Muscle of arm (tissue), 14 donors: Measurements from ENCODE around the gene PLA2G1B. TPM values are rescaled to one million over a fixed set of nuclear protein-coding genes. Genes with fewer than 3 reads are reported as not detected.

Experiments used
- DNase-seq: peaks from one replicate; pipeline ENCODE4 v3.0.0-alpha.2; 2013
- long read RNA-seq, 11 donors: transcript quantifications; one replicate each; lab custom pipeline, GENCODE V29; 2026
- polyA plus RNA-seq, 12 donors: library from polyadenylated mRNA; unstranded; fragments of 120-200 nt; gene quantifications; one replicate each; pipeline ENCODE4 v1.2.1, GENCODE V29; 2013; ENCODE audit not compliant: insufficient read length in 12 of 12

Gene PLA2G1B
- under 1 TPM in 1 of 12 donors, not detected in 11; 0.55 TPM for polyA plus RNA-seq
- long read RNA-seq, donor 1 = 0 reads
- long read RNA-seq, donor 2 = 0 reads
- long read RNA-seq, donor 3 = 0 reads
- long read RNA-seq, donor 4 = 0 reads
- long read RNA-seq, donor 5 = 0 reads
- long read RNA-seq, donor 6 = 0 reads
- long read RNA-seq, donor 7 = 0 reads
- long read RNA-seq, donor 8 = 0 reads
- long read RNA-seq, donor 9 = 0 reads
- long read RNA-seq, donor 10 = 0 reads
- long read RNA-seq, donor 11 = 0 reads

DNA sequence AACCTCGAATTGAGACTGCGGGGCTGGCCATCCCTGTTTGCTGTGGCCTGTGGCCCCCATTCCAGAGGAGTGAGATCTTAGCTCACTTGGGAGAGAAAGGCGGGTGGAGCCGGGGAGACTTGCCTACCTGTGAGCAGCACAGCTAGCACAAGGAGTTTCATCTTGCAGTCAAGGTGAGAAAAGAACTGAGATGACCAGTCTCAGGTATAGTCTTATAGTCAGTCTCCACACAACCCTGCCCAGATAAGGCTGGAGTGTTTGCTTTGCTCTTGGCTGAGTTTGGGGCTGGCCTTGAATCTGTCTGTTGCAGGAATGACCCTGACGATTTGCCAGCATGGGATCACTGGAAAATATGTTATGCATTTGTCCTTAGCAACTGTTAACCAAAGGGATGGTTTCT, at the start of gene PLA2G1B:
Gene PLA2G1B (minus strand): TSS at position 187 of the 400 bp plus-strand sequence. CDS start 26 bp downstream, at position 161.
- no peak for DNase-seq

DNA sequence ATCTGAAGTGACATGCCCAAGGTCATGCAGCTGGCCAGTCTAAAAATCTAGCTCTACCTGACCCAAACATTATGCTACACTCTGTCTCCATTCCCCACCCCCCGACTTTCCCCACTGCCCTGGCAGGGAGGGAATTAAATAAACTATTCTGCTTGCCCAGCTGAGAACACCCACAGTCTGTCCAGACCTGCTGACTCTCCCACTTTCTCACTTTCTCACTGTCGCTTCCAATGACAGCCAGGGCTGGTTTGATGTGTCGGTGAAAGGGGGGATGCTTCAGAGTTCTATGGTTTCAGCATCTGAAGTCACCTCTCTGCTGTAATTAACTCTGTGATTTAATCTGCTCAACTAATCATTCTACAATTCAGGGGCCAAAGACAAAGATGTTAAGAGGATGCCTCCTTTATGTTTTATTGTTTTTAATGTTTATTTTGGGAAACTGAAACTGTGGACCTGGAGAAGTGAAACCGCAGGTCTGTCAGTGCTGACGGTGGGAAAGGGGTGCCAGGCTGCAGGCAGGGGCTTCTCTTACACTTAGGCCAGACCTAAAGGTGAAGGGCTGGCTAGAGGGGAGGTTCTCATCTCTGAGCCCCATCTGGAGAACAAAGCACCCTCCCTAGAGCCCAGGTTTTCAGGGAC, 49.5 kb upstream of the PLA2G1B start:
- DNase-seq = no peak

DNA sequence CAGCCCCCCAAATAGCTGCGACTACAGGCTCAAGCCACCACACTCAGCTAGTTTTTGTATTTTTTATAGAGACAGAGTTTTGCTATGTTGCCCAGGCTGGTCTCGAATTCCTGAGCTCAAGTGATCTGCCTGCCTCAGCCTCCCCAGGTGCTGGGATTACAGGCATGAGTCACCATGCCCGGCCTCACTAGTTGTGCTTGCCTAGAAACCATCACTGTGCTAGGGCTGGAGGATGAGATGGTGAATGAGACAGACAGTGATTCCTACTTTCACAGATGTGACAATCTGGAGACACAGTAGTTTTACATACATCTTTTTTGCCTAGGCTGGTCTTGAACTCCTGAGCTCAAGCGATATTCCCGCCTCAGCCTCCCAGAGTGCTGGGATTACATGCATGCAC, 48.8 kb upstream of the PLA2G1B start:
- DNase-seq = no peak

DNA sequence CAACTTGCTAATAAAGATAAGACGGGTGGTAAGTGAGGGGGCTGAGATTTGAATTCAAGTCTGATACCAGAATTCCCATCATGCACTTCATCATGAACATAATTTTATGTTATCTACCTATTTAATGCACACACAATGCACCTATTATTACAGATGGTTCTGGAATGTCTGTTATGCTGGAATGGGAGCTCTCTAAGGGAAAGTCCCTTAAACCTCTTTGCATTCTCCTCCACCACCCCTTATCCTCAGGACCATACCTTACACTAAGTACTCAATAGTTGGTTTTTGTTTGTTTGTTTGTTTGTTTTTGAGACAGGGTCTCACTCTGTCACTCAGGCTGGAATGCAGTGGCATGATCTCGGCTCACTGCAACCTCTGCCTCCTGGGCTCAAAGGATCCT, 48.4 kb upstream of the PLA2G1B start:
- DNase-seq = no peak

DNA sequence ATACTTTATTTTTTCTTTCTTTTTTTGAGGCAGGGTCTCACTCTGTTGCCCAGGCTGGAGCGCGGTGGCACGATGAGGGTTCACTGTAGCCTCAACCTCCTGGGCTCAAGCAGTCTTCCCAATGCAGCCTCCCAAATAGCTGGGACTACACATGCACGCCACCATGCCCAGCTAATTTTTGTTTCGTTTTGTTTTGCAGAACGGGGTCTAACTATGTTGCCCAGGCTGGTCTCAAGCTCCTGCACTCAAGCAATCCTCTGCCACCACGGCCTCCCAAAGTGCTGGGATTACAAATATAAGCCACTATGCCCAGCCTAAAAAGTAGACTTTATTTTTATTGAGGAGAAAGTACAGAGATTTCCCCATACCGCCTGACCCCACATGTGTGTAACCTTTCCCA, 46.1 kb upstream of the PLA2G1B start:
- no peak for DNase-seq

DNA sequence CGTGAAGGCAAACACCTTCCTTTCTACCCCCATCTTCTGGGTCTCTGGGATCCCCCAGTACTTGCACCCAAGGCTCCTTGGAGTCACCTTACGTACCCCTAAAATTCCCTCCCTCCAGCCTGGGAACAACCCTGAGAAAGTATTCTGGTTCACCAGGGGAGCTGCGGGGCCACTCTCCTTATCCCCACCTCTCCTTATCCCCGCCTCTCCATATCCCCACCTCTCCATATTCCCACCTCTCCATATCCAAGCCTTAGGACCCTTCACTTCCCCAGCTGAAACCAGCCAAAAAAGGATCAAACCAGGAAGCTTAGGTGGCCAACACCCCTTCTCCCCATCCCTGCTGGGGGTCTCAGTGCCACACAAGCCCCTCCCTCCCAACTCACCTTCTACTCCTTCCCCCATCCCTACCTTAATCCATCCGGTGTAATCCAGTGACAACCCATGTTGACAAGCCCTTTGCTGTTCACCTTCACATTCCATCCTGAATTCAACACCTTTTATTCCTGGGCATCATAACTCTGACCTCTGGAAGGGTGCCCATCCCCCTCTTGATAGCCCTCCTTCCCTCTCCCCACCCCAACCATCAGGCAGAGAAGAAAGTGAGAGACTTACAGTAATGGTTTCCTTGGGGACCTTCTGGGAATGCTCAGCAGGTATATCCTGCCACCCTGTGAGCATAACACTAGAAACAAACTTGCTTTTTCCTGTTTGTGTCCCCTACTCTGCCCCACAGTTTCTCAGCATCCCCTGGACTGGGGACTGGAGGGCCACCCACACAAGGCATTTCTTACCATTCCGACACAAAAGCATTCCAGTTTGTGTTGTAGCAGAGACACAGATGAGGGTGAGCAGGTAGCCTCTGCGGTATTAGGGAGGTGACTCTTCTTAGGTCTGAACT, 43.0 kb upstream of the PLA2G1B start:
- DNase-seq = no peak

DNA sequence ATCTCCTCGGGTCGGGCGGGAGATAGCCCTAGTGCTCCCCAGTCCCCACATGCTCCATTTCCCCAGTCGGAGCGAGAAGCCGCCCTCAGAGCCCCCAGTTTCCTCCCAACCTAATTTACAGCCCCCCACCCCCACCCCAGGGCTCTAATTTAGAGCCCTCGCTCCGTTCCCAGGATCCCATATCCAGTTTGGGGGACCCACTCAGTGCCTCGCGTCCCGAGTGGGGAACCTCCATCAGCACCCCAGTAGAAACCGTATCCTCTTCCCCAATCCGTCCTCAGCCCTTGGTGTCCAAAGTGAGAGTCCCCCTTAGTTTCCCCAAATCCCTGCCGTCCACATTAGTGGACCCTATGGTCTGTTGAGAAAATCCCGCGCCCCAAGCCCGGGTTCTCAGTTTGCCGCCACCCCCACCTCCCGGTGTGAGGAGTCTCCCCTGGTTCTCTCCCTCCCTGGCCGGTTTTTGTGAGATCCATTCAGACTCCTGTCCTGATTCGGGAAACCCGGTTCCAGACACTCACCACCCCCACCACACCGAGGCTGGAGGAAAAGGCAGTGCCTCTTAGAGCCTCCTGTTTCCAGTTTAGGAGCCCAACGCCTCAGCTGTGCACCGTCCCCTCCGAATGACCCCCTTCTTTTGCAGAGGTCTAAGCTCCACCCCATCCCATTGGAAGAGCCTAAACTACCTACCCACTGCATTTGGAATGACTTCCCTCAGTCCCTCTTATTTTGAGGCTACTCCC, 42.2 kb upstream of the PLA2G1B start:
- no peak for DNase-seq

DNA sequence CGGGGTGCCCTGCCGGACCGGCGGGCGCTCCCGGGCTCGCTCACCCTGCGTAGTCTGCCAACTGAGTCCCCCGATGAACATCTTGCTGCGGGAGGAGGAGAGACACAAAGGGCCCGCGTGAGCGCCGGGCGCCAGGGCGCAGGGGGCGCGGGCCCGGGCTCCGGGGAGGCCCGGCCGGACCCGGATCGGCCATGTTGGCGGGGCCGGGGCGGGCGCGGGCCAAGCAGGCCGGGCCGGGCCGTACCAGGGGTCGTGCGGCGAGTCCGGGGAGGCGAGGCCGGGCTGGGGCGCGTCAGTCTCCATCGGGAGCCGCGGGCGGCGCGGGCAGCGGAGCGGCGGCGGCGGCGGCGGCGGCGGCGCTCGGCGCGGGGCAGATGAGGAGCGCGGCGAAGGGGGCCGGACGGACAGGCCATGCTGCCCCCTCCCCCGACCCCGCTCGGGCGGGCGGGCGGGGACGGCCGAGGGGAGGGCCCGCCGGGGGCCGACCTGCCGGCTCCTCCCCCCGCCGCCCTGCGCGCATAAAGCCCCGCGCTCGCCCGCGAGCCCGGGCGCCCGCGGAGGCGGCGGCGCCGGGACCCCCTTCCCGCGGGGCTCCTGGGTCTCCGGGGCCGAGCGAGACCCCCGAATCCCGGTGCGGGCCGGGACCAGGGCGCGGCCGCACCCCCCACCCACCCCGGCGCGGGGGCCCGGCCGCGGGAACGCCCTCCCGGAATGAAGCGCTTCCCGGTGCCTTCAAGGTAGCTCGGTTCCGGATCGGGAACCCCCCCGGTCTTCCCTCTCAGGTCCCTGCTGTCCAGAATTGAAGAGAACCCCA, 41.4 kb upstream of the PLA2G1B start, which contains the start of gene MSI1:
Gene MSI1 (minus strand): TSS at position 376 of the 814 bp plus-strand sequence. CDS start 73 bp downstream, at position 303.
- no peak for DNase-seq

DNA sequence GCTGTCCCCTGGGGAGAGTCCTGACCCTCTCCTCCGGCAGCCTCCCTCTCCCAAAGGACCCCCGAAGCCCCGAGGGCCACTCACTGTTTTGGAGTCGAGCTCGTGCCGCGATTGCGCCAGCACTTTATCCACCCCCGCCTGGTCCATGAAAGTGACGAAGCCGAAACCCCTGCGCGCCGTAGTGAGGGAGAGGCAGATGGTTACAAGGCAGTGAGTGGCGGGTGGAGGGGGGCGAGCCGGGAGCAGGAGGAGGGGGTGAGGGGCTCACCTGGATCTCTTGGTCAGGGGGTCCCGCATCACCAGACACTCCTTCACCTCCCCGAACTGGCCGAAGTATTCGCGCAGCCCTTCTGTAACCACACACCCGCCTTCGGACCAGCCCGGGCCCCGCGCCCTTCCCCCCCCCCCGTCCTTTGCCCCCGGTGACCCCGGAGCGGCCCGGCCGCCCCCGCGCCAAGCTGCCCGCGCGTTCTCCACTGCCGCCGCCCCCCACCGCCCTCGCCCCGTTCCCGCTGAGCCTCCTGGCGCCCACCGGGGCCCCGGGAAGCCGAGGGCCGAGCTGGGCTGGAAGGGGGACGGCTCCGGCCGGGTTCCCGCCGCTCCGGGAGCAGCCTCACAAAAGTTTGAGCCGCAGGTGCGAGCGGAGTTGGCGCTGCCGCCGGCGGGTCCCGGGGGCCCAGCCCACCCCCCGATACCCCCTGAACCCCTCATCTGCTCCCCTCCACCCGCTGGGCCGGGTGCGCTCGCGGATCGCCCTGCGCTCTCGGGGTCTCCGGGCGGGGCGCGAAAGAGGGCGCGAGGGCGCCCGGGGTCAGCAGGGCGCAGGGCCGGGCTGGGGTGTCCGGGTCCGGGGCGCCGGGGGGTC, 40.6 kb upstream of the PLA2G1B start:
- DNase-seq = no peak

DNA sequence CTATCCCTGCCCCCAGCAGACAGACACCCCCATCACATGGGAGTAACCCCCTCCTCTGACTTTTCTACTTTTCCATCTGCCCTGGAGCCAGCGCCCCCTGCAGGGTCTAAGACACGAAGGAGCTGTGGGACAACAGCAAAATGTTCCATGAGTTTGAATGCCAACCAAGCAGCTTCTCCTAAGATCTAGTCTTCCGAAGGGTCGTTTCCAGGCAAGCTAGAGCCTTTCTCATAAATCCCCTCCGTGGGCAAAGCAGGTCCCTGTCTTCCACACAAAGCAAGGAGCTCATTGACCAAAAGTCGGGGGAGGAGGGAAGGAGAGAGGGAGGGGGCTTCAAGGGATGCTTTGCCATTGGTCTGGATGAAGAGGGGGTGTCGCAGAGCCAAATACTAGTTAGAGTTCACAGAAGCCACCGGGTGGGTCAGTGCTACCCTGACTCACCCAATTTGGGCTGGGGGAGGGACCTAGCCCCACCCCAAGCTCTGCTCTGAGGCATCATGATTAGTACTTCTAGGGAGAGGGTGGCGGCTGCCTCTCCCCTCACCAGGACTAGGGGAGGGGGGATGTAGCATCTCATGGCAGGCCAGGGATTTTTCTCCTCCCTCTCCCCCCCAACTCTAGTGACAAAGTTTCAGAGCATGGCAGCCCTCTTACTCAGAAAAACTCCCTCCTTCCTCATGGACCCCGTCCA, 39.8 kb upstream of the PLA2G1B start:
- no peak for DNase-seq

DNA sequence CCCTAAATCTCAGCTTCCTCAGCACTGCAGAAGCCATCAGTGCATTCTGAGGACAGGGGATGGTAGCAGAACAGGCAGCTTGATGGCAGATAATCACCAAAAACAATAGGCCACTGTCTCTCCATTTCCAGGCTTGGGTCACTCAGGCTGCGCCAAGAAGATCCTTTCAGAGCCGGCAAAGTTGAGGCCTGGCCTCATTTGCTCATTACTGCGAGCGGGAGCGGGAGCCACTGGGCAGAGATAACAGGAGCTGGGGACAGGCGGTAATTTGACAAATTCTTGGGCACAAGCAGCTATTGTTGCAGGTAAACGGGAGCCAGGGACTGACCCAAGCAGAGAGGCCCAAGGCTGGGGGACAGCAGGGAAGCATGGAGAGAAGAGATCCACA, 39.3 kb upstream of the PLA2G1B start:
- DNase-seq = no peak

DNA sequence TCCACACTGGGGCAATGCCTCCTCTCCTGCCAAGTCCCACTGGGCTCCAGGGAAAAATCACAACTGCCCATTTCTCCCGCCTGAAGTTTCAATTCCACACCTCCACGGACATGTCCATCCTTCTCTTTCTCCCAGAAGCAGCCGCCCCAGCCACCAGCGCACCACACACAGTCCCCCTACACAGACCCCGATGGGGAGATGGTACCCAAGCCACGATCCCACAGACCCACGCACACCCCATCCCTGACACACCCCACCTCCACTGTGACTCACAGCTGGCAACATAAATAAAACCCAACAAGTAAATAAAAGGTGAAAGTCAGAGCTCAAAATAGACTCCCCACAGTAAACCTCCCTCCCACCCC, 38.7 kb upstream of the PLA2G1B start:
- no peak for DNase-seq

DNA sequence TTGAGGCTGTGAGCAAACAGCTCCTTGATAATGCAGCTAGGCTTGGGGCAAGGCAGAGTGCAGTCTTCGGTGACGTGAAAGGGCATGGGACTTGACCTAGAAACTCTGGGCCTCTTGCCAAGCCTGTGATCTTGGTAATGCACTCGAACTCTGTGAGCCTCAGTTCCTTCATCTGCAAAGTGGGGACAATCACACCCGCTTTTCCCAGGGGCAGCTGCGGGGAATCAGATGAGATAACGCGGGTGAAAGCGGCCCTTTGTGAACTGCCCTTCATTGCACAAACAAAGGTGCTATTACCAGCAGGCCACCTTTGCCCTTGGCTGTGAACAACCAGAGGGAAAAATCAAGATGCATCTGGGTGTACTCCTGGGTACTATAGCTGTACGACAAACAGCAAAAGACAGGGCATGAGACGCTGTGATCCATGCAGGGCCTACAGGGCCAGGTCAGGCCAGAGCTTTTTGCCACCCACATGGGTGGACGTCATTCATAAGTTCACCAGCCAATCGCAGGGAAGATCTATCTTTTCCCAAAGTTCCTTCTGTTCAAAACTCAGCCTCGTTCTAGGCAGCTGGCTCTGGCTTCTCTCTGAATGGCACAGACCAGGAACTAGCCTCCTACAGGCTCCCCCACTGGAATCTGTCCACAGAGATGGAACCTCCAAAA, 38.2 kb upstream of the PLA2G1B start:
- DNase-seq = no peak

DNA sequence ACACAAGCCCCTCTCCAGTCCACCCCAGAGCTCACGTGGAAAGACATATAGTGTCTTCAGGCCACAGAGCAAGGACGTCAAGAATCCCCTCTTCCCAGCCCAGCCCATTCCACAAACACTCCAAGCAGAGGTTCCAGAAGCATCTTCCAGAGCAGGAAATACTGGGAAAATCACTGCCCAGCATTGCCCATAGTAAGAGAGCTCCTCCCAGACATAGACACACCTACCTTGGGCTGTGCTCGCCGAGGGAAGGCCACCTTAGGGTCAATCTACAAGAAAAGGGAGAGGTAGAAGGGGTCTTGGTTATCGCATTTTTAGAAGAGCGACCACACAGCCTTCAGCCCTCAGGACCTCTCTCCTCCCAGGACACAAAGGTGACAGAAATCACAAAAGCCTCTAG, 36.9 kb upstream of the PLA2G1B start:
- DNase-seq = no peak

DNA sequence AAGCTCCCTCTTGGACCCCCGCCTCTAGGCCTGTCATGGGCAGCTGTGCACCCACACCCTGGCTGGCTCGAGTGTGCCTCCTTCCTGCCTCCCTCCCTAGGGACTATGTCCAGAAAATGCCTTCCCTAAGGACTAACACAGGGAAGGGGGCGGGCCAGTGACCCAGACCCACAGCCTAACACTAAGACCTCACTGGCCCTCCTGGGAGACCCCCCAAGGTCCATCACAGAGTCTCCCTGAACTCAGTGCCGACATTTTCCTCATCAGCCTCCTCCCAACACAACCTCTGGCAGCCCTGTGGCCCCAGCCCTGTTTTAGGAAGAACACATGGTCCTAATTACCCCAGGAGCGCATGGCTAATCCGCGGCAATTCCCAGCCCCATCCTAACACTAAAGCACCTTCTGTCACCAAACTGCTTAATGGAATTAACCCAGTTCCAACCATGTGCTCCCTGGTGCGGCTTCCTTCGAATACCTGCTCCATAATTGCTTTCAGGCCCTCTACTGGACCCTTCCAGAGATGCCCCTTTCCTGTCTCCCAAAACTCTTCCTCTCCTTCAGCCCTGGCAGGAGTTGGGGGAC, 35.8 kb upstream of the PLA2G1B start:
- DNase-seq = no peak

DNA sequence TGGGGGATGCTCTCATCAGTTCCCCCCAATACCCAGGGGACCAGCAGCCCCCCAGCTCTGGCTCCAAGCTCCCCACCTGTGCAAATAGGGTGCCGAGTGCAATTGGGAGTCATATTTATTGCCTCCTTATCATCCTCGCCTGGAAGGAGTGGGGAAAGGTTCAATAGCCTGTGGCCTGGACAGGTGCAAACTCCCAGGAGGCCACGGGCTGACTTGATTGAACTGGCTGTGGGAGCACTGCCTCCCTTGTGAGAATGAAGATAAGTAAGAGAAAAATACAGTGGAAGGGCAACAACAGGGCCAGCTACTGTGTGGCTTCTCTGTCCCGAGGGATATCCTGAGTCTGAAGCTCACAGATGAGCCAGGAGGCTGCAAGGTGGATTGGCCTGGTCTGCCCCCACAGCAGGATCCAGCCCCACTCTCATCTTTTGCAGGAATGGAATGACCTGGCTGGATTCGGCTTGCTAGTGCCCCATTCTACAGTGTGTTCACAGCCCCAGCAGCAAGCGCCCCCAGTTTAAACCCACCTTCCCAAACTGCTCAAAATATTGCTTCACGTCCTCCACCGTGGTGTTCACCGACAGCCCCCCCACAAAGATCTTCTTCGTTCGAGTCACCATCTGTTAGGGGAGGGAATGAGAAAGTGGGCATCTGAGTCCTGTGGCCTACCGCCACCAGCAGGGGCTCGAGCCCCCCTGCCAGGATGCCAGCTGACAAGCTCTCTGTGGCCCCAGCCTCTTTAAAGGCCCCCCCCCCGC, 35.1 kb upstream of the PLA2G1B start:
- DNase-seq = no peak

DNA sequence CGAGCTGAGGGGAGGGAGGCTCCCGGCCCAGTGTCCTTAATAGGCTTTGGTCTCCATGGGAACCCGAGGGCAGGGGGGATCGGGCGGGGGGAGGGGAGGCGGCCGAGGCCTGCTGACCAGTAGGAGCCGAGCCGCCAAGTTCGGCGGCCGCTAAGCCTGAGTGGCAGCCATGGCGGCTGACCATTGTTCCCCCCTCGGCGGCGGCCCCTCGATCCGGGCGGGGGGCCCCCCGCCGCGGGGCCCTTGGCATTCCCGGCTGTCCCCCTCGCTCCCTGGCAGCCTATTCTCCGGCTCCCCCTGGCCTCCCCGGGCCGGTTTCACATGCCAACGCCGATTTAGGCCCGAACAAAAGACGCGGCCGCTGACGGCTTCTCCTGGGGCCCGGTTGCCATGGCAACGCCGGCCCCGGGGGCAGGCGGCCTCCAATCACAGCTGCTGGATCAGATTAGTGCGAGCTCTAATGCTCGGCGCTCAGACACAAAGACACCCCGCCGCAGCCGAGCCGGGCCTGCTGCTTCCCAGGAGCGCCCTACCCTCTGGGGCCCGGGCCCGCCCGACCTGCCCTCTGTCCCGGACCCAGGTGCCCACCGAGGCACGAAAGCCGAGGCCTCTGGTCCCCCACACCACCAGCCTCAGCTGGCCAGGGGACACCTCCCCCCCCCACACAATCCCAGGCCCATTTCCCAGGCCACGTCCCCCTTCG, 34.1 kb upstream of the PLA2G1B start:
- DNase-seq = peak; percentile 74
